Measurements from ENCODE around the gene ECSCR.

ECSCR gene

DNA sequence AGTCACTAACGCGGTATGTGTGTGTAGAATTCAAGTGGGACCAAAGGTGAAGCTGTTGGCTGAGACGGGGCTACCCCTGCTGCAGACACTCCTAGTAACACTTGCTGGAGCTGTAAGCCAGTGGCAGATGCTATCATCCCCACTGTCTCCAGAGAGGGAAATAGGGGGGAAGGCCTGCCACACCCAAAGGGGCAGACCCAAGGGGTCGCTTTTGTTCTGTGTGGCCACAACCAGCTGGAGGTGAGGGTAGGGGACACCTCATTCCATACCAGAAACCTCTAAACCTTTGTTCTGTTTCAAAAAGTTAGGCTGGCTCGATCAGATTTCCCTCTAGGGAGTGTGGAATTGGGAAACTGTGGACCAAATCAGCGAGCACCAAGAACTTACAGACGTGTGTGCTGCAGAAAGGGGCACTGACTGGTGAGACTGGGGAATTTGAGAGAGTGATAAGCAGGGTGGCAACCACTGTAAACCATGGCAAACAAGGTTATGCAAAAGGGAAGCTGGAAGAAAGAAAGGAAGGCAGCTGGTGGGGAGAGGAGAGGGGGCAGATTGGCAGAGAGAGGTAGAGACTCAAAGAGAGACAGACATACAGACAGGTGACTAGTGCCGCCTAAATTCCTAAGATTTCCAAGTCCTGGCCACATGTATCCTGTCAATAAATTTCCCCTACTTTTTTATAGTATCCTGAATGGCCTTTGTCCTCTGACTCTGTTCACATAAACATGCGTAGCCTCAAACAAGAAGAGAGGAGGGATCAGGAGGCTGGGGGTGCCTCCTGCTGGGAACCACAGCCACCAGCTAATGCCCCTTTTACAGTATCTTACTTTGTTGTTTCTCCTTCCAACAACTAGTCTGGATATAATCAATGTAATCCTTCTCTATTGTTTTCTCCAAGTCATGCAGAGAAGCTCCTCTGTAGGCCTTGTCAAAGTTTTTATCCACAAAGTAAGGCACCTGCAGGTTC, 43.0 kb downstream of the ECSCR start:
- no peak for FAIRE-seq
- TF ChIP-seq, protein P1, sequence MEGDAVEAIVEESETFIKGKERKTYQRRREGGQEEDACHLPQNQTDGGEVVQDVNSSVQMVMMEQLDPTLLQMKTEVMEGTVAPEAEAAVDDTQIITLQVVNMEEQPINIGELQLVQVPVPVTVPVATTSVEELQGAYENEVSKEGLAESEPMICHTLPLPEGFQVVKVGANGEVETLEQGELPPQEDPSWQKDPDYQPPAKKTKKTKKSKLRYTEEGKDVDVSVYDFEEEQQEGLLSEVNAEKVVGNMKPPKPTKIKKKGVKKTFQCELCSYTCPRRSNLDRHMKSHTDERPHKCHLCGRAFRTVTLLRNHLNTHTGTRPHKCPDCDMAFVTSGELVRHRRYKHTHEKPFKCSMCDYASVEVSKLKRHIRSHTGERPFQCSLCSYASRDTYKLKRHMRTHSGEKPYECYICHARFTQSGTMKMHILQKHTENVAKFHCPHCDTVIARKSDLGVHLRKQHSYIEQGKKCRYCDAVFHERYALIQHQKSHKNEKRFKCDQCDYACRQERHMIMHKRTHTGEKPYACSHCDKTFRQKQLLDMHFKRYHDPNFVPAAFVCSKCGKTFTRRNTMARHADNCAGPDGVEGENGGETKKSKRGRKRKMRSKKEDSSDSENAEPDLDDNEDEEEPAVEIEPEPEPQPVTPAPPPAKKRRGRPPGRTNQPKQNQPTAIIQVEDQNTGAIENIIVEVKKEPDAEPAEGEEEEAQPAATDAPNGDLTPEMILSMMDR (IDR thresholded peaks at IDR 0.05; ENCODE audit: insufficient read depth, missing control alignments) = no peak

DNA sequence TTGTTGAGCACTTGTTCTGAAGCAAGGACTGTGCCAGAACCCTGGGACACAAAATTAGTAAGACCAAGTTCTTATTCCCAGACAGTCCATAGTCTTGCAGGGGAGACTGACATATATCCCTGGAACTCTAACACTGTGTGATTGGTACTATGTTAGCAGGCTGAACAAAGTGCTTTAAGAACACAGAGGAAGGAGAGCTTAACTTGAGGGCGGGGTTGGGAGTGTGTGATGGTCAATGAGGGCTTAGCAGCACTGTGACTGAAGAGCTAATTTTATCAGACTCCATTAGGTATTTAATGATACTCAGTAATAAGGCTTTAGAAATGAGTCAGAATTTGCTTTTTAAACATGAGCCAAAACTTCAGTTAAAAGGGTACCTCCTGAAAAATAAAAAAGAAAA, 43.8 kb downstream of the ECSCR start:
- TF ChIP-seq, protein P1 (IDR thresholded peaks at IDR 0.05; ENCODE audit: insufficient read depth, missing control alignments) = no peak
- no peak for DNase-seq (ENCODE audit: insufficient read length, low spot score)
- FAIRE-seq = no peak

More for the DNA sequence above, 43.0 kb downstream of the ECSCR start:
- DNase-seq (ENCODE audit: insufficient read length, low spot score) = no peak

DNA sequence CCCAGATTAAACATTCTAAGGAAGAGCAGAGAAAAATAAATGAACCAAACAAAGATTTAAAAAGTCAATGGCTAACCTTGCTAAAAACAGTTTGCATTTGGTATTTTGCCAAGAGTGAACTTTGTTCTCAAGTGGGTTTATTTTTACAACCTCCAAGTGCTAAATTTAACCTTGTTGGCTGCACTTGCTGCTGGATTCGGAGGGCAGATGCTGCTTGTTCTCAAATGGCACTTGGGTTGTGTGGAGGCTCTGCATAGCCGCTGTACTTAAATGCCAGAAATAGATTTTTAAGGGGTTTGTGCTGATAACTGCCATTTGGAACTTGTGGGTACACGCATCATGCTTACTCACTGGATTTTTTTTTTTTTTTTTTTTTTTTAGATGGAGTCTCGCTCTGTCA, 45.3 kb downstream of the ECSCR start:
- TF ChIP-seq, protein P1 (IDR thresholded peaks at IDR 0.05; ENCODE audit: insufficient read depth, missing control alignments) = no peak
- DNase-seq (ENCODE audit: insufficient read length, low spot score) = no peak
- FAIRE-seq = no peak

DNA sequence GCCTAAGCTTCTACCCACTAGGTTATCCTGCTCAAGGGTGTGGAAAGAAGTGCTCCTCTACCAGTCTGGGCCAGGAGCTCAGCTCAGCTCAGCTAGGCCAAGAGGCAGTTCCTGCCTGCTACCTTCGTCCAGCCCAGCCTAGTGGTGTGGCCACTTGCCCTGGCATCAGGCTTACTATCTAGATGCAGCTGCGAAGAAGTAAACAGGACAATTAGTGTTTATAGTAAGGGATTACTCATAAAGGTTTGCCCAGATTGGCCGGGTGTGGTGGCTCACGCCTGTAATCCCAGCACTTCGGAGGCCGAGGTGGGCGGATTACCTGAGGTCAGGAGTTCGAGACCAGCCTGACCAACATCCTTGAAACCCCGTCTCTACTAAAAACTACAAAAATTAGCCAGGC, 45.9 kb downstream of the ECSCR start:
- DNase-seq (ENCODE audit: insufficient read length, low spot score) (no peak), FAIRE-seq (no peak)
- TF ChIP-seq, protein P1 (IDR thresholded peaks at IDR 0.05; ENCODE audit: insufficient read depth, missing control alignments) = no peak

DNA sequence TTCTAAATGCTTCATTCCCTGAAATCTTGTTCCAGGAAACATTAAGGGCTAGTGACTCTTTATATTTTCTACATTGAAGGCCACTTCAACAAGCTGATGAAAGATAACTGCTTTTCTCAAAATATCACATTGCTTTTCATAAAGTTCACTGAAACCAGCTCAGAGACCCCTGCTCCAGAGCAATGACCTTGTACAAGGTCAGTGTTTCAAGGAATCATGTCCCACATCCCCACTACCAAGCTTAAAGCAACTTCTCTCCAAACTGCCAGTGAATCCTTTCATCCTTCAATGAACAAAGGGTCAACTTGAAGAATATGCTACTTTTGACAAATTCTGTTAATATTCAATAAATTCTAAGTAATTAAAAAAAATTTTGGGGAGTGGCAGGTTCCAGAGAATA, 46.7 kb downstream of the ECSCR start:
- no peak for FAIRE-seq
- TF ChIP-seq, protein P1 (IDR thresholded peaks at IDR 0.05; ENCODE audit: insufficient read depth, missing control alignments) = no peak
- no peak for DNase-seq (ENCODE audit: insufficient read length, low spot score)

DNA sequence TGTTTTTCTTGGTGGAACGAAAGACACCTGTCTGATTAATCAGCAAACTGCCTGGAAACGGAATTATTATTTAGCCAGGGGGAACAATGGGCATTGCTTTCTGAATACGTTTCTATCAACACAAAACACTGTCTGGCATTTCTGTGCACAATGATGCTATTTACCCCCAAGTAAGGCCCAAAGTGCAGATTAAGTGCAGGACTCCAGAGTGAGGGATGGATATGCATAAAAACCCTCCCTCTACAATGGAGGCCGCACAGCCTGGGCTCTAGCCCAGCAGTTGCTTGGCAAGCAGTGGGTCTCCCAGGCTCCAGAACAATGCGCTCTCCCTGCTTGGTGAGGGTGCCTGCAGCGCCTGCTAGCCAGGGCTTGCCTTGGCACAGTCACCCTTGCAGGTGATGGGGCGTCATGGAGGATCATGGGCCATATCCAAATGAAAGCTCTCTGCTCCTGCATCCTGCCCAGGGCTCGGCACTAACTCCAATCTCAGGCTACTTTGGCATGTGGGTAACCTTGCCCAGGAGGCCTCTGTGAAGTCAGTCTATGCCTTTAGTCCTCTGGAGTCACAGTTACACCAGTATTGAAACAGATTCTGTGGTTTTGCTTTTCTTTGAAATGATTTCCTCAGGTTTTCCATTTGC, 47.2 kb downstream of the ECSCR start:
- no peak for FAIRE-seq

More for the DNA sequence above, 47.2 kb downstream of the ECSCR start:
- TF ChIP-seq, protein P1 (IDR thresholded peaks at IDR 0.05; ENCODE audit: insufficient read depth, missing control alignments) = no peak
- DNase-seq (ENCODE audit: insufficient read length, low spot score) = no peak
